Astrocyte of the spinal cord (primary cell): ENCODE results near the gene GPR146.

Source experiments
- DNase-seq: peaks from one replicate; pipeline ENCODE4 v3.0.0; 2011; ENCODE audit warnings: low read depth, low spot score
- H3K4me3 ChIP-seq: 2 replicates; pipeline ENCODE4 v1.5.1; 2011; ENCODE audit warnings: low read depth, mild to moderate bottlenecking, low read length, moderate library complexity
- in situ Hi-C: cut with HindIII; loops from 2 replicates; pipeline ENCODE4 v1.10.0; 2017; ENCODE audit warnings: low sequenced_read_pairs
- TF ChIP-seq, protein P1 (sequence below): IDR thresholded peaks from 2 replicates; pipeline ENCODE4 v1.5.1; 2012; ENCODE audit warnings: low read depth, mild to moderate bottlenecking, low read length, inconsistent platforms

GPR146 gene

DNA sequence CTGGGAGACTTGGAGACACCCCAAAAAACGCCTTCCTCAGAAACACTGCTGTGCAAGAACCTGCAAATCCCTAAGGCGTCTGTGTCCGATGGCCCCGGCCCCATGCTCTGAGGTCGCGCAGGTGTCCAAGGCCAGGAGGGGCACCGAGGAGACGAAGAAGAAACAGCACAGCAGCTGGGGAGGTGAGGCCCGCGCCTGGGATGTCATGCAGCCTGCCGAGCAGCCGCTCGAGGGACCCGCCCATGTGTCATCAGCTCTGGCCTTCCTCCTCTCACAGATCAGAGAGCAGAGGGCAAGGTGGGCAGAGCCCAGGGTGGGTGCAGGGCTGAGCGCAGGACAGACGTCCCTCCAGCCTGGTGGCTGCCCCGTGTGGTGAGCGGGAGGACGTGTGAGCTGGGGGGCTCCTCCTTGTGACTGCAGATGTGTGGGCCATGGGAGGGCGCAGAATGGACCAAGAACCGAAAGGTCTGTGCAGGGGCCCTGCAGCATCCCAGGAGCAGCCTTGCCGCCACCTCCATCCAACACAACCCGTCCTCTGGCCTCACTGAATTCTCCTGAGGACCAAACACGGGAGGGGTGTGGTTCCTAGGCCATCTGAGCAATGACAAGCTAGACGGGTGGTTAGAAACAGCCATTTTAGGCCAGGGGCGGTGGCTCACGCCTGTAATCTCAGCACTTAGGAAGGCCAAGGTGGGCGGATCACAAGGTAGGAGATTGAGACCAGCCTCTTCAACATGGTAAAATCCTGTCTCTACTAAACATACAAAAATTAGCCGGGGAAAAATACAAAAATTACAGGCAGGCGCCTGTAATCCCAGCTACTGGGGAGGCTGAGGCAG is 30.5 kb downstream of the GPR146 start:
- no peak for DNase-seq
- in situ Hi-C loops, result no loop called here
- TF ChIP-seq, protein P1, sequence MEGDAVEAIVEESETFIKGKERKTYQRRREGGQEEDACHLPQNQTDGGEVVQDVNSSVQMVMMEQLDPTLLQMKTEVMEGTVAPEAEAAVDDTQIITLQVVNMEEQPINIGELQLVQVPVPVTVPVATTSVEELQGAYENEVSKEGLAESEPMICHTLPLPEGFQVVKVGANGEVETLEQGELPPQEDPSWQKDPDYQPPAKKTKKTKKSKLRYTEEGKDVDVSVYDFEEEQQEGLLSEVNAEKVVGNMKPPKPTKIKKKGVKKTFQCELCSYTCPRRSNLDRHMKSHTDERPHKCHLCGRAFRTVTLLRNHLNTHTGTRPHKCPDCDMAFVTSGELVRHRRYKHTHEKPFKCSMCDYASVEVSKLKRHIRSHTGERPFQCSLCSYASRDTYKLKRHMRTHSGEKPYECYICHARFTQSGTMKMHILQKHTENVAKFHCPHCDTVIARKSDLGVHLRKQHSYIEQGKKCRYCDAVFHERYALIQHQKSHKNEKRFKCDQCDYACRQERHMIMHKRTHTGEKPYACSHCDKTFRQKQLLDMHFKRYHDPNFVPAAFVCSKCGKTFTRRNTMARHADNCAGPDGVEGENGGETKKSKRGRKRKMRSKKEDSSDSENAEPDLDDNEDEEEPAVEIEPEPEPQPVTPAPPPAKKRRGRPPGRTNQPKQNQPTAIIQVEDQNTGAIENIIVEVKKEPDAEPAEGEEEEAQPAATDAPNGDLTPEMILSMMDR, result no peak
- no peak overlapping the region for H3K4me3 ChIP-seq

DNA sequence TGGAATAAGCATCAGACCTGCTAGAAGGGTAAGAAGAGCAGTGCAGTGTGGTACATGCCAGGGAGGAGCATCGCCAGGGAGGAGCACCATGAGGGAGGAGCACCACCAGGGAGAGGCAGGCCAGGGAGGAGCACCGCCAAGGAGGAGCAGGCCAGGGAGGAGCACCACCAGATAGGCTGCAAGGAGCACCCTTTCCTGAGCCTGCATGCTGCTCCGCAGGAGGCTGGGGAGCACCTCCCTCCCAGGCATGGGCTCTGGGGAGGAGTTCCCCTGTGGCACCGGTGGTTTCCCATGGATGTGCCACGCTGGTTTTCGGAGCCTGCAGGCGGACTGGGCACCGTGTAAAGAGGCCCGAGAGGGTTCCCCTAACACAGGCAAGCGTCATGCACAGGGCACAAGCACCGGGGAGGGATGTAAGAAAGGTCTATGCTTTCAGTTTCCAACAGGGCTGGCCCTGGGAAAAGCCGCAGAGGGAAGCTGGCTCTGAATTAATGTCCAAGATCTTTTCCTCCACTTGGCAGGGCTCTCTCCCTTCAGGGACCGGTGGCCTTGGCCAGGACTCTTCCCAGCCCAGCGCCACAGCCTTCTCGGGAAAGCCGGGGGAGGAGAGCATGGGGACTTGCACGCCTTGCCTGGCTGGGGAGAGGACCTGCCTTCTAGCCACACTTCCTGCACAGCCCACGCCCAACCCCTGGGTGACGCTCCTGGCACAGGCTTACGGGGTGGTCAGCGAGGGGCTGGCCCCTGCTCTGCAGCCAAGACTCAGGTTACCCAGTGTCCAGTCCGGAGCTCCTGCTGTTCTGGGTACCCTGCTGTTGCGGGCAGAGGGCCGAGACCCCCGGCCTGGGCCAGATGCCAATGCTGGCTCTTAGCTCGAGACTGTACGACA is 32.1 kb downstream of the GPR146 start:
- no peak for DNase-seq
- in situ Hi-C loops, result no loop called here
- TF ChIP-seq, protein P1, result no peak
- no peak overlapping the region for H3K4me3 ChIP-seq

DNA sequence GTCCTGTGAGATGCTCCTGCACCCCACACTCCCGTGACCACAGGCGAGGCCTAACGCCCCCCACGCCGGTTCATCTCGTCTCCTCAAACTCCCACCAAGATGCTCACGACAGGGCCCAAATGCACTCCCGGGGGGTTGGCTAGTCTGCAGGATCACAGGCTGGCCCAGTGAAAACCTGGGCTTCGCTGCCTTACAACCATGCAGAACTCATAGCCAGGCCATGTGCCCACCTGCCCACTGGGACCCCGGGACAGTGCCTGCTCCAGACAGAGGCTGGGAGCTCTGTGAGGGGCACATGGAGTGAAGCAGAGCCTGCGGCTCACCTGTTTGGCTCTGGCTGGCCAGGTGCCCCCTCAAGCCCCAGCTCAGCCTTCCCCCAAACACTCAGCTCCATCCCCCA is 34.2 kb downstream of the GPR146 start:
- no peak overlapping the region for H3K4me3 ChIP-seq
- in situ Hi-C loops, result no loop called here
- DNase-seq, result no peak
- TF ChIP-seq, protein P1, result no peak

DNA sequence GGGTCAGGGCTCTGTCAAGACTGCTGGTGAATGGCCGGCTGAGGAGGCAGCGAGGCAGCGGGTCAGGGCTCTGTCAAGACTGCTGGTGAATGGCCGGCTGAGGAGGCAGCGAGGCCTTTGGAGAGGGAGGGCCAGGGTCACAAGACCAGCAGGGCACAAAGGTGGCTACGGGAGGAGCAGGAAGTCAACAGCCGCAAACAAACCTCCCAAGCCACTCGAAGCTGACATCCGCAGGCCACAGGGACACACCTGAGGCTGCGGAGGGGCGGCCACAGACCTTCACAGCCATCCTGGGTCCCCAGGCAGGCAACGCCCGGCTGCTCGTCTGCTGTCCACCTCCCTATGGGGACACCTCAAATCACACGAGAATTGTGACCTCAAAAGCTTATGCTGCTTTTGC is 34.6 kb downstream of the GPR146 start:
- no peak overlapping the region for H3K4me3 ChIP-seq
- in situ Hi-C loops, result no loop called here
- TF ChIP-seq, protein P1, result no peak
- no peak for DNase-seq

DNA sequence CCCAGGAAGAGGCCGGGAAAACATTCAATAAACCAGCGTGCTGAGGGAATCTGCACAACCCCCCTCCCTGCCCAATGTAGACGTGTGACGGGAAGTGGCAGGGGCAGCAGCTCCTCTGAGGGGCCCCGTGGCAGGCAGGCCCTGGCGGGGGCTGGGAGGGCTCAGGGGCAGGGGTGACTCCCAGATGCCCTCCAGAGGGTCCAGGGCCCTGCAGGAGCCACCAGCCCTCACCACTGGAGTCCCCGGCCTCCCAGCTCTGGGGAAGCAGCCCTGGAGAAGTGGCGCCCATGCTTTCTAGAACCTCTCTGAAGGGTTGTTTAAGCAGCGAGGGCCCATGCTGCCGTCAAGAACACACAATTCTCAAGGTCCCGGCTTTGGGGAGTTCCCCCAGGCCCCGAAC is 35.2 kb downstream of the GPR146 start:
- TF ChIP-seq, protein P1, result no peak
- H3K4me3 ChIP-seq, result no peak overlapping the region
- in situ Hi-C loops, result no loop called here
- no peak for DNase-seq

DNA sequence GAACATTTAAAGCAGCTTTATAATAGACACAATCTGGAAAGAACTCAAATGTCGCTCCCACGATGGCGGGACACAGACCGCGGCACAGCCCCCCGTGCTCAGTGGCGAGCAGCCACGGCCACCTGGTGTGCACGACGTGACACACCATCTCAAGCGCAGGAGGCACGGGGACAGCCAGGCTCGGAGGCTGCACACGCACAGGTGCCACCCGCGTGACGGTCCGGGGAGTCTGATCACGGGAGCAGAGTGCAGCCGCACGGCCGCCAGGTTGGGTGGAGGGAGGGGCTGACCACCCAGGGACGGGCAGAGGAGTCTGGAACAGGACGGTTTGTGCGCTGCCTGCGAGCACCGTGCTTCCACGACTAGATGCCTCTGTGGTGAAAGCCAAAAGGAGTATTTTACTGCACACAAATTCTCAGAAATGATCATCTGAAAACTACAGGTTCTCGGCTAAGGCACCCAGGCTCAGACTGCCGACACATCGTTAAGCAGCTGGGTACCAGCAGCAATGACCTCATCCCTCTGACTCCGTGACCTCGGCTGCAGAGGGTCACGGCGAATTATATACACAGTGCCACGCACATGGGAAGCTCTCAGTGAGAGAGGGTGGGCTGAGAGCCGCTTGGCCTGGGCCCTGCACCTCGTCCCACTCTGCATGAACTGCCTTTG is 36.0 kb downstream of the GPR146 start:
- no peak for DNase-seq
- in situ Hi-C loops, result no loop called here
- TF ChIP-seq, protein P1, result no peak
- no peak overlapping the region for H3K4me3 ChIP-seq
